ENCODE results near the gene TELO2. TPM values are rescaled to one million over a fixed set of nuclear protein-coding genes. Genes with fewer than 3 reads are reported as not detected.

Gene TELO2
- total RNA-seq, 2 donors from 2014 or later = 36.4 to 39.7 TPM

DNA sequence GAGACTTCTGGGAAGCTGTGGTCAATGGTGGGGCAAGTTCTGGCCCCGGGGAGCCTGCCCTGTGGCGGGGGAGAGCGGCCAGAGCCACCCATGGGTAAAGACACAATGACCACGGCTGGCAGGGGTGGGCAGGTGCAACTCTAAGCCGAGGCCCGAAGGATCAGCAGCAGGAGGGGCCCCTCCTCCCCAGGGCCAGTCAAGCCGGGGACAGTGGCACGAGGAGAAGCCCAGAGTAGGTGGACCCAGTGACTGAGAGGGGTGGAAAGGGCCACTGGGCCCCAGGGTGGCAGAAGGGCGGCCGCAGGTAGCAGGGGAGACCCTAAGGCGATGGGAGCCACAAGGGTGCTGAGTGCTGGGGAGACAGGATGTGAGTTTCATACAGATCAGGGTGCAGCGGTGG is 58.0 kb downstream of the TELO2 start:
- Mint-ChIP-seq H3K4me3 (peak overlapping the region; percentile 57), H3K4me1 (peaks cover 34% of the 10 kb centered on the region), H3K27me3 (no peaks in the 10 kb centered on the region), H3K36me3 (ENCODE audit: low read depth) (peaks cover 6% of the 10 kb centered on the region), H3K27ac (peak overlapping the region; percentile 62)
- DNase-seq (no peak), ATAC-seq (no peak)
- no peaks in the 10 kb centered on the region for H3K9me3 ChIP-seq (ENCODE audit: control insufficient read depth, low read length, poor library complexity, severe bottlenecking)

DNA sequence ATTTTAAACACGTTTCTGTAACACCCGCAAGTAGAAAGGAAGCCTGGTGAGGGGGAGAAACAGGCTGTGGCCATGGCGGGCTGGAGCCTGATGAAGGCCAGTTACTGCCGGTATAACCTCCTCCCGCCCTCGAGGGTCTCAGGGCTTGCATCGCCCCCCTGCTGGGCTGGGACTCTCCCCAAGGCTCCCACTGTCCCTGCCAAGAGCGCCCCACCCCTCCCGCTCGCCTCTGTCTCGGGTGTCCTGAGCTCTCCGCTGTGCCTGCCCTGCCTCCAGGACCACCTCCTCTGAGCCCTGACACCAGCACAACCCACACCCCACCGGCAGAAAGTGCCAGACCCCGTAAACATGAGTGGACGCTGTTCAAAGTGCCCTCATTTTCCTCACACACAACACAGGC is 59.0 kb downstream of the TELO2 start:
- Mint-ChIP-seq H3K27me3 (no peaks in the 10 kb centered on the region), H3K4me3 (no peak overlapping the region), H3K4me1 (peaks cover 27% of the 10 kb centered on the region), H3K36me3 (ENCODE audit: low read depth) (peaks cover 6% of the 10 kb centered on the region), H3K27ac (peak overlapping the region; percentile 77)
- DNase-seq = no peak
- no peak for ATAC-seq
- H3K9me3 ChIP-seq (ENCODE audit: control insufficient read depth, low read length, poor library complexity, severe bottlenecking) = no peaks in the 10 kb centered on the region

DNA sequence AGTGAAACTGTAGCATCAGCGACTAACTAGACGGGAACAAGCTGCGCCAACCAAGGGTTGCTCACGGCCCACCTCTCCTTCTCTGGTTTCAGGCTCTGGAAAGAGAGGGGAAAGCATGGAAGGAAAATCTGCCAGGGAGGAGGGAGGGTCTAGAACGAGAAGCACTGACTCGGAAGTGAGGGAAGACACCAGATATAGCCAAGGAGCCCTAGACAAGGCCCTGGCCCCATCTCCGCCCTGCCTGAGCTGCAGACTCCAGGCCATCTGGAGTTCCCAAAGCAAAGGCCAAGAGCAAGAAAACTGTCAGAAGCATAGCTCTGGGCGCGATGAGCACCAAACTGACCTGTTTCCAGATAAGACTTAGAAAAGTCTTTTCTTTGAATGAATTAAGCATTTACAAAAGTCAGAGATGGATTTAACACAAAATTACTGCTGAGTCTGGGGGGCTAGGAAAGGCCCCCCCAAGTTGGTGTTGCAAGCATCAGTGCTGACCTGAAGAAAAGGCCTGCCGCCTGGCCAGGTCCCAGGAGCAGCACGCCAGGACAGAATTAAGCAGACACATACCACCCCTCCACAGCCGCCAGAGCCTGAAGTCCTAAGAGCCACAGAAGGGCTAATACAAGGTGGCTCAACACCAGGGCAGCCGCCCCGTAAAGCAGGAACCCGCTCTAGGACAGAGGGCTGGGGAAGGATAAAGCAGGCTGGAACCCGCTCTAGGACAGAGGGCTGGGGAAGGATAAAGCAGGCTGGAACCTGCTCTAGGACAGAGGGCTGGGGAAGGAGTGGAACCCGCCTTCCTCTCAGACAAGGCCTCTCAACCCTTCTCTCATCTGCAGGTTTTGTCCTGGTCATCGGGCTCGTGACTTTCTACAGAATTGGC is 61.0 kb downstream of the TELO2 start:
- Mint-ChIP-seq H3K4me1 (peaks cover 23% of the 10 kb centered on the region), H3K4me3 (no peak overlapping the region), H3K27ac (peak overlapping the region; percentile 77), H3K27me3 (no peaks in the 10 kb centered on the region), H3K36me3 (ENCODE audit: low read depth) (peaks cover 6% of the 10 kb centered on the region)
- DNase-seq (no peak), ATAC-seq (no peak)
- no peaks in the 10 kb centered on the region for H3K9me3 ChIP-seq (ENCODE audit: control insufficient read depth, low read length, poor library complexity, severe bottlenecking)

DNA sequence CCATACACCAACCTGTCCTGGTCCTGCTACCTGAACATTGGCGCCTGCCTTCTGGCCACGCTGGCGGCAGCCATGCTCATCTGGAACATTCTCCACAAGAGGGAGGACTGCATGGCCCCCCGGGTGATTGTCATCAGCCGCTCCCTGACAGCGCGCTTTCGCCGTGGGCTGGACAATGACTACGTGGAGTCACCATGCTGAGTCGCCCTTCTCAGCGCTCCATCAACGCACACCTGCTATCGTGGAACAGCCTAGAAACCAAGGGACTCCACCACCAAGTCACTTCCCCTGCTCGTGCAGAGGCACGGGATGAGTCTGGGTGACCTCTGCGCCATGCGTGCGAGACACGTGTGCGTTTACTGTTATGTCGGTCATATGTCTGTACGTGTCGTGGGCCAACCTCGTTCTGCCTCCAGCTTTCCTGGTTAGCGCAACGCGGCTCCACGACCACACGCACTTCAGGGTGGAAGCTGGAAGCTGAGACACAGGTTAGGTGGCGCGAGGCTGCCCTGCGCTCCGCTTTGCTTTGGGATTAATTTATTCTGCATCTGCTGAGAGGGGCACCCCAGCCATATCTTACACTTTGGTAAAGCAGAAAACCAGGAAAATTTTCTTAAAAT is 61.8 kb downstream of the TELO2 start:
- DNase-seq = no peak
- Mint-ChIP-seq H3K4me3 (no peak overlapping the region), H3K27me3 (no peaks in the 10 kb centered on the region), H3K36me3 (ENCODE audit: low read depth) (peaks cover 9% of the 10 kb centered on the region), H3K4me1 (peaks cover 25% of the 10 kb centered on the region), H3K27ac (peak overlapping the region; percentile 29)
- no peak for ATAC-seq
- H3K9me3 ChIP-seq (ENCODE audit: control insufficient read depth, low read length, poor library complexity, severe bottlenecking) = no peaks in the 10 kb centered on the region

DNA sequence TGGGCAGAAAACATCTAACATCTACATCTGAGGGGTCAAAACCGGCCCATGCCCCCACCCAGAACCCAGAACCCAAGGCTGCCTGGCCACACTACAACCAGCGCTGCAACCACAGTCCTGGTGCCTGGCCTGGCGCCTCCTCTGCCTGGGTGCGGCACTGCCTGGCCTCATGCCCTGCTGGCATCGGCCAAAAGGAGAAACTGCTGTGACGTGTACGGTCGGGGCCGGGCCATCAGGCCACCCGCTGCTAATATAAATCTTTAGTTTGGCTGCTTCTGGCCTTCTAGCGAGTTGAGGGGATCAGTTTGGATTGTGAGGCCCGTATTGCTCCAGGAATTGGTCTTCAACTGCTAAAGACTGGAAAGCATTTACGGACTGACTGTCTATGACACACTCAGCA is 63.1 kb downstream of the TELO2 start:
- DNase-seq (no peak), ATAC-seq (no peak)
- peaks cover 24% of the 10 kb centered on the region for H3K4me1 Mint-ChIP-seq
- no peak overlapping the region for H3K4me3 Mint-ChIP-seq
- no peaks in the 10 kb centered on the region for H3K9me3 ChIP-seq (ENCODE audit: control insufficient read depth, low read length, poor library complexity, severe bottlenecking)
- H3K36me3 Mint-ChIP-seq (ENCODE audit: low read depth) = peaks cover 6% of the 10 kb centered on the region
- H3K27me3 Mint-ChIP-seq = no peaks in the 10 kb centered on the region
- H3K27ac Mint-ChIP-seq = peak overlapping the region; percentile 43

DNA sequence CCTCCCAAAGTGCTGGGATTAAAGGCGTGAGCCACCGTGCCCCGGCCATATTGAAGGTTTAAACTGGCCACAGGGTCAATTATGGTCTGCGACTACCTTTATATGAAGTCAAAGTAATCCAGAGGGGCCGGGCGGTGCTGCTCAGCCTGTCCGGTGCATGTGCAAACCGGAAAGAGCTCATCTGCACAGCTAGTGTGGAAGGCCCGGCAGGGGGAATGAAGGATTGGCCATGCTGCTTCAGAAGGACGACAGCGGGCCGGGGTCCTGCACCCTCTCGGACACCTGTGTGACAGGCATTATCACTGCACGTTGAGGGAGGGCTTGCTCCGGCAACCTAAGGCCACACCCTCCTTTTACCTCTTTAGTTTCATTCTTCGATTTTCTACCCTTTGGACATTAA is 63.9 kb downstream of the TELO2 start:
- Mint-ChIP-seq H3K27ac (peak overlapping the region; percentile 45), H3K27me3 (no peaks in the 10 kb centered on the region), H3K4me3 (no peak overlapping the region), H3K36me3 (ENCODE audit: low read depth) (peaks cover 6% of the 10 kb centered on the region), H3K4me1 (peaks cover 31% of the 10 kb centered on the region)
- ATAC-seq (no peak), DNase-seq (no peak)
- no peaks in the 10 kb centered on the region for H3K9me3 ChIP-seq (ENCODE audit: control insufficient read depth, low read length, poor library complexity, severe bottlenecking)

DNA sequence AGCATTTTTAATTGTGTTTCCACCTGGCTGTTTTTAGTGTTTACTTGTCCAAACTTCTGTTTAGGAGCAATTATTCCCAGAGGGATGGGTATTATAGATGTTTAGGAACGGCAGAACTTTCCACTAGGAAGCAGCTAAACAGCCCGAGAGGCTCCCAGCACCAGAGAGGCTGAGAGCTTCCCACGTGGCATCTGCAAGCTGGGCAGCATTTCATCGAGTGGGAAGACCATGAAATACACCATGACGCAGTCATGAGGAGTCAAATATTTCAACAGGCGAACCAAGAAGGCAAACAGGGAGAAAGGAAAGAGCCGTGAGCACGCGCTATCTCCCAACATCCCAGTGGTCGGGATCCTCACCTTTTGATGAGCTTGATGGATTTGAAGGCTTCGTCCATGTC is 64.4 kb downstream of the TELO2 start:
- H3K36me3 Mint-ChIP-seq (ENCODE audit: low read depth) = peaks cover 6% of the 10 kb centered on the region
- H3K27ac Mint-ChIP-seq = peak overlapping the region; percentile 45
- H3K4me3 Mint-ChIP-seq = no peak overlapping the region
- no peaks in the 10 kb centered on the region for H3K27me3 Mint-ChIP-seq
- ATAC-seq (no peak), DNase-seq (no peak)
- H3K9me3 ChIP-seq (ENCODE audit: control insufficient read depth, low read length, poor library complexity, severe bottlenecking) = no peaks in the 10 kb centered on the region
- peaks cover 30% of the 10 kb centered on the region for H3K4me1 Mint-ChIP-seq

DNA sequence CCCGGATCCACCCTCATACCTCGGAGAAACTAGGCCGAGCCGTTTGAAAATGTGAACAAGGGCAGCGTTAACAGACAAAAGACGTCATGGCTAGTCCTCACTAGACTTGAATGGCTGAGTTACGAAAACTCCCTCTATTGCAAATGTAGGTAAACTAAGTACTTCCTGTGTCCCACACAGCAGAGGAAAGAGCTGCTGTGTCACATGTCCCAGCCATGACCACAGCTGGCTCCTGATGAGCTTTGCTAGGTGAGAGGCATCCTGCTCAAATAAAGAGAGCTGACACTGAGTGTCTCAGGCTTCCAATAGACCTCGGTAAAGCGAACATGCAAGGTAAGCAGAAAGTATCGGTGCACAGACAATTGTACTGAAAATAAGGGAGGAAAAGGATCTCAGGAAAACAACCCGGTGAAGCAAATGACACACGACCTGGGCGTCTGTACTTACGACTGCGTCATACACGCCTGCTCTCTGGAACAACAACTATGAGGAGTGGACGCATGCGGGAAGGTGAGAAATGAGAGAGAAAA is 66.4 kb downstream of the TELO2 start:
- H3K9me3 ChIP-seq (ENCODE audit: control insufficient read depth, low read length, poor library complexity, severe bottlenecking) = no peaks in the 10 kb centered on the region
- peak overlapping the region; percentile 90 for H3K4me3 Mint-ChIP-seq
- DNase-seq (no peak), ATAC-seq (peak; percentile 94)
- H3K36me3 Mint-ChIP-seq (ENCODE audit: low read depth) = peaks cover 3% of the 10 kb centered on the region
- H3K27ac Mint-ChIP-seq = peak overlapping the region; percentile 94
- H3K27me3 Mint-ChIP-seq = no peaks in the 10 kb centered on the region
- peaks cover 24% of the 10 kb centered on the region for H3K4me1 Mint-ChIP-seq

Other genes with a start within 250 kb of the TELO2 start
- not detected for gene TPSD1, start 237.3 kb upstream of the TELO2 start, total RNA-seq
- 100 to 1,000 TPM; 233 to 249 TPM for gene UBE2I, start 183.7 kb upstream of the TELO2 start, total RNA-seq
- 10 to 100 TPM; 11.8 to 20.0 TPM for gene BAIAP3, start 159.7 kb upstream of the TELO2 start, total RNA-seq
- 10 to 100 TPM; 24.4 to 27.7 TPM for gene TSR3, start 141.5 kb upstream of the TELO2 start, total RNA-seq
- gene GNPTG, start 141.4 kb upstream of the TELO2 start, total RNA-seq = 10 to 100 TPM; 39.2 to 48.0 TPM
- gene UNKL, start 78.7 kb upstream of the TELO2 start, total RNA-seq = 10 to 100 TPM; 63.0 to 64.8 TPM
- 1 to 10 TPM; 7.0 to 8.8 TPM for gene UQCC4, start 72.6 kb upstream of the TELO2 start, total RNA-seq
- gene PERCC1, start 62.3 kb upstream of the TELO2 start, total RNA-seq = not detected
- gene CCDC154, start 48.8 kb upstream of the TELO2 start, total RNA-seq = 1 to 10 TPM; 1.3 to 3.6 TPM
- 100 to 1,000 TPM in 1 of 2 donors, 10 to 100 TPM in 1; 93.9 to 113 TPM for gene CLCN7, start 18.3 kb upstream of the TELO2 start, total RNA-seq
- not detected for gene PTX4, start 4.4 kb upstream of the TELO2 start, total RNA-seq
- 10 to 100 TPM; 22.2 to 23.4 TPM for gene TMEM204, start 40.3 kb downstream of the TELO2 start, total RNA-seq
- 1 to 10 TPM; 5.5 to 7.9 TPM for gene IFT140, start 118.7 kb downstream of the TELO2 start, total RNA-seq
- gene CRAMP1, start 119.0 kb downstream of the TELO2 start, total RNA-seq = 10 to 100 TPM; 22.8 to 28.6 TPM
- 10 to 100 TPM; 11.6 to 14.4 TPM for gene JPT2, start 184.9 kb downstream of the TELO2 start, total RNA-seq
- 100 to 1,000 TPM; 221 to 247 TPM for gene MAPK8IP3, start 212.8 kb downstream of the TELO2 start, total RNA-seq